Transverse colon (tissue), 3 donors: ENCODE results near the gene VPS13C.

ENCODE experiments used
- CTCF ChIP-seq, 5 experiments: fragments of 200-600 bp in 3 of 5; fragments of 450-650 bp in 2 of 5; sonication (generic) in 3 of 5; IDR thresholded peaks; 1 replicate in 2 of 5; 2 replicates in 3 of 5; pipeline ENCODE4 v1.5.1; 2016 to 2017; ENCODE audit warnings: antibody characterized with exemption in 5 of 5, inconsistent platforms in 3 of 5, mild to moderate bottlenecking in 2 of 5, moderate library complexity in 1 of 5
- POLR2A ChIP-seq: fragments of 450-650 bp; IDR thresholded peaks from one replicate; pipeline ENCODE4 v1.6.1; 2016; ENCODE audit warnings: antibody characterized with exemption, mild to moderate bottlenecking, moderate library complexity

- TF ChIP-seq POLR2A (no peak), CTCF (IDR thresholded peaks at IDR 0.05) (no peak)
Measured at GRCh38 chr15:61822511-61822910, 237.7 kb downstream of the VPS13C start.
